HG02840 (cell line): ENCODE measurements around the gene OR10G7.

Experiments
- ATAC-seq: cut with Tn5 transposase; IDR thresholded peaks from one replicate; pipeline ENCODE4 v1.9.1; 2021; ENCODE audit warnings: mild to moderate bottlenecking, moderate library complexity, moderate number of reproducible peaks; ENCODE audit not compliant: unreplicated experiment, low FRiP score

OR10G7 gene, protein sequence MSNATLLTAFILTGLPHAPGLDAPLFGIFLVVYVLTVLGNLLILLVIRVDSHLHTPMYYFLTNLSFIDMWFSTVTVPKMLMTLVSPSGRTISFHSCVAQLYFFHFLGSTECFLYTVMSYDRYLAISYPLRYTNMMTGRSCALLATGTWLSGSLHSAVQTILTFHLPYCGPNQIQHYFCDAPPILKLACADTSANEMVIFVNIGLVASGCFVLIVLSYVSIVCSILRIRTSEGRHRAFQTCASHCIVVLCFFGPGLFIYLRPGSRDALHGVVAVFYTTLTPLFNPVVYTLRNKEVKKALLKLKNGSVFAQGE

DNA sequence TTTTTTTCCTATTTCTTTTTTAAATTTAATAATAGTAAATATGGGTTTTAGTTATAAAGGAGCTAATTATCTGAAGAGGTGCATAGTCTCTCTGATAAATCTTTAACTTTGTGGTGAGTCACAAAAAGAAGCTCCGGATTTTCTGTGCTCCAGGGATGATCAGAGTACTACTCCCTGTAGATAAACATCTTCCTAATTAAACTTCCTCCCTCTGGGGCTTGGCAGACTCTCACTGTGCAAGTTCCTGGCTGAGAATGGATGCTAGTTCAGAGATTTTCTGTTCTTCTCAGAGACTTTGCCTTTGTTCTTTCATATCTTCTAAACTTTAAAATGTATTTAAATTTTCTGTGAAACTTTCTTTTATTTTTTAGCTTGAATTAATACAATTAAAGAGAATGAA is at the start of gene OR10G7:
OR10G7 (minus strand) TSS at position 72 of the 400 bp plus-strand sequence. CDS start 2,324 bp downstream, outside the sequence.
- ATAC-seq = no peak

DNA sequence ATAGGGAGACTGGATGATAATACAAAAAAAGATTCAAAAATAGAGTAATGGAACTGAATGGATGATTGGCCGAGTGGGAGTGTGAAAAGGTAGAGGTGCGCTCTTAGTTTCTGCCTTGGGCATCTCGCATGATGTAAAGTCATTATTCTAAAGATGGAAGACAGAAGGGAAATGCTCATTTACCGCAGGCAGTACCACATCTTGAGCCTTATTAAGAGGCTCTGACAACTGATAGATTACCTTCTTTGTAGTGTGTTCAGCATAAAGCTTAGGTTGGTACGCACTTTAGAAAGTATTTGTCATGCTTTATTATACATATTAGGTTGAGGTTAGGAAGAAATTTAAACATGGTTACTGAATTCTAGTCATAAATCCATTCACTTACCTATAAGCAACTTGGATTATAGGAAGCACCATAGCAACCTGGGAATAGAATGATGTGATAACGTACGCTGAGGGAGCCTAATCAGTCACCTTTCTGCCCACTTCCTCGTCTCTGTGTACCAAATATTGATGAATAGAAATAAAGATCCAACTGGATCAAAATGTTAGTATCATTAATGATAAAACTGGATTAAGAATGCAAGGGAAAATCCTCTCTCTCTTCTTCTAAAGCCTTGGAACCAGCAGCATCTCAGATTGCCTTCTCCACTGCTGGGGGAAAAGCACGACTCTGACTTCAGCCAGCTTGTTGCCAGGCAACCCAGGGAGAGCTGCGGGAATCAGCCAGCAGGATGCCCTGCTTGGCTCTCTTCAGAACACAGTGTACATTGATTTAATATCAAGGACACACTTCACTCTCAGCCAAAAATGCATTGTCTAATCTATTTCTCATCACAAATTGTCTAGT is 45.1 kb upstream of the OR10G7 start:
- no peak for ATAC-seq

DNA sequence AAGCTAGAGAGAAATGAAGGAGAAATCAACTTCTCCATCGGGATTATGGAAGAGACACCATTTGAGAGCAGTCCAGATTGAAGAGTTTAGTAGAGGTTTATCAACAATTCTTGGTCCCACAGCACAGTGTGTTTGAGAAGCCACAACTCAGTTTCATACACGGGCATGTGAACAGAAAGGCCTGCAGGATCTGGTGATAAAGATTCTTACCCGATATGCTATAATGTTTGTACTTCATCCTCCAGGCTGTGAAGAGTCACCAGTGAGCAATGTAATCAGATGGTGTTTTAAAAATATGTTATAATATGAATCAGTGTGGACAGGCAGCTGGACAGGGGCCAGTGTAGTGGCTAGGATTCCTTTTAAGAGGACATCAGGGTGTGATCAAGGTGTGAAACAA is 44.5 kb upstream of the OR10G7 start:
- no peak for ATAC-seq

DNA sequence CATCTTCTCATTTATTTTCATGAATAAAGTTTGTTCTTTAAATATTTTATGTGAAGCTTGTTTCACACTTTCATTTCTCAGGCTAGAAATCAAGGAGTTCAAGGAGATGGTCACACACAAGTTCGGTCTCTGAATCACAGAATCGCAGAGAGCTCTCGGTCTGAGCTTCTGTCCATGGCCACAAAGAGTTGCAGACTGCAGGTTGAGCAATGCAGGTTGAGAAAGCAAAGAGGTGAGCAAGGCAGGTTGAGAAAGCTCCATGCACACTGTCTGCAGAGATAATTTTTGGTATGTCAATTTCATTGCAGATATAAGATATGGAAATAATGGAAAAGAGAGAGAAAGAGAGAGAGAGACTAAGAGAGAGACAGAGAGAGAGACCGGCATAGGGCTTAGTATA is 41.2 kb upstream of the OR10G7 start:
- ATAC-seq = no peak

DNA sequence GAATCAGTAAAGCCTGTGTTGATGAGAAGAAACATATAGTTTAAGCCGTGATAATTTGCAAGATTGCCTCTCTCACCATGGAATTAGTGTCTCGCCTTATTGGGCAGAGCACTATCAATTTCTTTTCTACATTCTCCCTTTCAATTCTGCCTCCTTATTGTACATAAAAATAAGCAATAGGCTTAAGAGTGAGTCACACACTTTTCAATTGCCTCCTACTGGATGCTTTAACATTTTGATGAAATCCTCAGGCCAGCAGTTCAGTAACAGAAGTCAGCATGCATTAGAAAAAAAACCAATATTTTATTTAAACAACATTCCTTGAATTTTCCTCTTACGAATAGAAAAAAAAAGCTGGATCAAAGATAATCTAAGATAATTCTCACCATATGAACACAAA is 40.4 kb upstream of the OR10G7 start:
- ATAC-seq = no peak

DNA sequence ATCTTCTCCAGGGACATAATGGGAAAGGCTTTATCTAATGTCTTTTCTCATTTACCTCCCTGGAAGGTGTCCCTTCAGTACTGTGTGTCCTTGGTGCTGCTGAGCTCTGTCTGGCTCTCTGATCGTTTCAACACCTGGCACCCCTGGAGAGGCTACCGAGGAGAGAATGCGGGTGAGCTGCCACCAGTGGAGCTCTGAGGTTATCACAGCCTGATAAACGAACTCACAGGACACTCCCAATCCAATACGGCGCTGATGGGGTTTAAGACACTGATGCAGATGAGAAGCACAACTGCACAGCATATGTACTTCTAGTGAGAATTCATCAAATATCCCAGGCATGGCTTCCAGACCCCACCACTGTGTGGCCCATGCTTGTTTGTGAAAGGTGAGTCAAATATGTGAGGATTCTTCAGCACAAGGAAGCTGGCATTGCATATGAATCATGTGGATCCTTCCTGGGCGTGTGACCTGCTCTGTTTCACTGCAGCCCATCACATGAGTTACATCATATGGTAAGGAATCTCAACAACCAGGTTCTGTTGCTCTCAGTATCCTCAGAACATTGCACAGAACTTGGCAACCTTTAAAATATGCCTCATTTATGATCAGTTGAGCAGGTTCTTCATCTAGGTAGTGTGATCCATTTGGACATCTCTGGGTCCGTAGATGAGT is 39.3 kb upstream of the OR10G7 start:
- ATAC-seq = no peak

DNA sequence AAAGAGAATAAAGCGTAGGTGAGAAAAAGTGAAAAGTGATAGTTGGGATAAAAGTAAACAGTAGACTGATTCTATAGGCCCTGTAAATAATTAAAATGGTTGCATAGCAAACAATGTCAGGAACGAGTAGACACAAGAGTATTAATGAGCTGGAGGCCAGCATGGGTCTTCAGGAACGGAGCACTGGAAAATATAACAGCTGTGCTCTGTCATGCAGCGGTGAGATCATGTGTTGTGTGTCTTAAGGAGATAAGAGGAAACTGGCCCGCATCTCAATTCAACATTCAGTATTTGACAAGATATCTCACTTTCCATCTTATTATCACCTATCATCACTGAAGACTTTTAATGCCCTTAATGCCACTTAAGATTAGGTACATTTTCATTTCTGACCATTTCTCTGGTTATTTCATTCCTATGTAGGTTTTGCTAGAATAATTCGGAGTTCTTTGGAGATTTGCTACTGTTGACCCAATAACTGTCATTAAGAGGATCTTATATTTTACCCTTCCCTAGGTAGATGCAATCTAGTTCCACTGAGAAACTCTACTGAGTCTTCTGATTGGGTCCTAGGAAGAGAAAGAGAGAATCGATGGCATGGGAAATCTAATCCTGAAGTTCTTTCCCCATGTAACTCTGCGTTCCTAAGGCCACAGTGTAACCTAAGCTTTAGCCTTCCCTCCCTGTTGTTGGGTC is 38.7 kb upstream of the OR10G7 start:
- ATAC-seq = no peak

DNA sequence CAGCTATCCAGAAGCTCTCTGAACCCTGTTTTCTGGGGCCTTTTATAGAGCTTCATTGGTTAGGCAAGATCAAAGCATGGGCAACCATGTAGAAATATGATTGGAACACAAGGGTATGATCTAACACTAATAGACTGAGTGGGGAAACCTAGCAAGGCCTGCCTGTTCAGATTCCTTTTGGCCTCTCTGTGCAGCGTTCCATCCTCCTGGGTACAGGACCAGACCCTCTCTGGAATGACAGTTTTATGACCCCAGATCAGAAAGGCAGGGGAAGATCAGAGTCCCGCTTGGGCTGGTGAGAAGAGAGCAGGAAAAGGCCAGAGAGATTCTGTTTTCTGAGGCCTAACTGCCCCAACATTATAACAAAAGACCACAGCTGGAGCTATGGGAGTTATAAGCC is 37.5 kb upstream of the OR10G7 start:
- ATAC-seq = no peak

DNA sequence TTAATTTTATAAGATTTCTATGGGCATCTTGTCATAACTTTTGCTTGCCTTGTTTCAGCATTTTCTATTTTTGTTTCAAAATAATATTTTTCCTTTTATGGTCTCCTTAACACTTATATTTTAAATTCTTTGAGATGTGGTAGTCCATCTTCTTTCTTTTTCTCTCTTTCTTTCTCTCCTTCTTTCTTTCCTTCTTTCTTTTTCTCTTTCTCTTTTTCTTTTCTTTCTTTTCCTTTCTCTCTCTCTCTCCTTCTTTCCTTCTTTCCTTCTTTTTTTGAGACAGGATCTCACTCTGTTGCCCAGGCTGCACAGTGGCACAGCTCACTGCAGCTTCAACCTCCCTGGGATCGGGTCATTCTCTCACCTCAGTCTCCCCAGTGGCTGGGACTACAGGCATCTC is 36.1 kb upstream of the OR10G7 start:
- no peak for ATAC-seq

DNA sequence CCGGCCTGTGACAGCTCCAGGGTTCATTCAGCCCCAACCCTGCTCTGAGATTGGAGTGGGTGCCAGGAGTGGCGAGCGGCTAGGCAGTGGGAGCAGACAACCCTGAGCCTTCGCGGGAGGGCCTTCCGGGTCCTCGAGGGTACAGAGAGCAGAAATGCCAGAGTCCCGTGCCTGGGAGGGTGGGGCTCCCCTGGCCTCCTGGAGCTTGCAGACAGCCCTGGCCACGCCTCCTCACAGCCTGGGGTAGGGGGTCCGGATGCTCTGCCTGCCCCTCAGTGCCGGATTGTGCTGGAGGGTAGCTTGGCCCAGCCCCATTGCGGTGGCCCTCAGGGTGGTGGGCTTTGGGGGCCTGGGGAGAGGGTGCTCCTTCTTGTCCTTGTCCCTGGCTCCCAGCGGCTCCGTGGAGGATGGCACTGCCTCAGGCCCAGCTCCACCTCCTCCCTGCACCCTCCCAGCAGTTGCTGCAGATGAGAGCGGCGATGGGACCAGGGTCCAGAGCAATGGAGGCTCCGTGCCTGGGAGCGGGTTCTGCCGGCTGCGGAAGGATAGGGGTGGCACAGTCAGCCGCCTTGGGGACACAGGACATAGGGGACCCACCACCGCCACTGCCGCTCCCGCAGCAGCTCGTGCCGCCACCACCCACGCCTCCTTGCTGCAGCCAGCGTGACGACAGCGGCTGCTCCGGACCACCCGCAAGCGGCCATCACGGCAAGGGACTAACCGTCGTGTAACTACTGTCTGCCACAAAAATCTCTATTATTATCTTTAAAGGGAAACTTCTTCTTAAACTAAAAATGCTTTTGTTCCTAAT is 34.9 kb upstream of the OR10G7 start:
- ATAC-seq = no peak

DNA sequence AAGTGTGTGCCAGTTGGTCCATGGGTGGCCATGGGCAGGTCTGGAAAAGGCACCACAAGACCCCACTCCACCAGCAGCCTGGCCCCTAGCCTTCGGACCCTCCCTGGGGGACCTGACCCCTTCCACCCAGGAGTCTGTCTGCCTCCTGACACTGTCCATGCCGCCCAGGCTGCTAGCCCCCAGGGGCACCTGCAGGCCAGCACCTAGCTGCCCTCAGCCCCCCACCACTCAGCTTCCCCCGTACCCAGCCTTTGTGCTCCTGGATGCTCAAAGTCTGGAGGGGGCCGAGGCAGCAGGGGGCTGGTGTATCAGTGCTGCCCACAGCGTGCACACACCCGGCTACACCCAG is 34.3 kb upstream of the OR10G7 start:
- ATAC-seq = no peak

DNA sequence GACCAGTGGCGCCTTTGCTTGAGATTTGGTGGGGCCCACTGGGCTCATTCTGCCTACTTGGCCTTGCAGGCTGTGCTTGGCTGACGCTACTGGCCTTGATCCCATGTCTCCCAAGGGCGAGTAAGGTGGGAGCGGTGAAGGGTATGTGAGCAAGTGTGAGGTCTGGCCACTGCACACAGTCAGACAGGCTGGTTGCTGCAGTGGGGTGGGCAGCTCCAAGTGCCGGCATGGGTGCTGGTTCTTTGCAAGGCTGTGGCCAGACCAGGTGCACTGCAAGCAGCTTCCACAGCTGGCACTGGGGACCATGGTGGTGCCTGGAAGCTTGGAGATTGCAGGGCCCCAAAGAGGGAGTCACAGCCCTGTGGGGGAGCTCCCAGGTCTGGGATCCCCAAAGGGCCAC is 33.4 kb upstream of the OR10G7 start:
- ATAC-seq = no peak

DNA sequence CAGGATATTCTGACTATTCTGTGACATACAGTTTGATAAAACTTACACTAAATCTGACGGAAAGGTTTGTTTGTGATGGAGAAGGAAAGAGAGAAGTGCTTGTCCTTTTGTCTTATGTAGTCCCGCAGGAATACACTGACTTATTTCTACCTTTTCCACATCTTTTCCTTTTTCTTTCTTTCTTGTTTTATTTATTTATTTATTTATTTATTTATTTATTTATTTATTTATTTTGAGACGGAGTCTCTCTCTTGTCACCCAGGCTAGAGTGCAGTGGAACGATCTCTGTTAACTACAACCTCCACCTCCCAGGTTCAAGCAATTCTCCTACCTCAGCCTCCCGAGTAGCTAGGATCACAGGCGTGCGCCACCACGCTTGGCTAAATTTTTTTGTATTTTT is 31.0 kb upstream of the OR10G7 start:
- no peak for ATAC-seq

DNA sequence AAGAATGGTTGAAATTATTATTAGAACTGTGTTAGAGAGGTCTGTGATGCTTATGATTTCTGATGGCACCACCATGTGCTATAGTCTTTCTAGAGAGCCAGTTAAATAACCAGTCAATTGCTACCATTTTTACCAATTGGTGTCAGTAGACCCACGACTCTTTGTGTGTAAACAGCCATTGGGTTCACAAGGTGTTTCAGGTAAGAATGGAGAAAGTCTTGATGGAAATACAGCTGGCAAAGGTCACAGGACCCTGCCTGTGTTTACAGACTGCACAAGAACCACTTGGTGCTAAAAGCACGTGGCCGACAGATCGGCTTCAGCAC is 30.5 kb upstream of the OR10G7 start:
- ATAC-seq = no peak

DNA sequence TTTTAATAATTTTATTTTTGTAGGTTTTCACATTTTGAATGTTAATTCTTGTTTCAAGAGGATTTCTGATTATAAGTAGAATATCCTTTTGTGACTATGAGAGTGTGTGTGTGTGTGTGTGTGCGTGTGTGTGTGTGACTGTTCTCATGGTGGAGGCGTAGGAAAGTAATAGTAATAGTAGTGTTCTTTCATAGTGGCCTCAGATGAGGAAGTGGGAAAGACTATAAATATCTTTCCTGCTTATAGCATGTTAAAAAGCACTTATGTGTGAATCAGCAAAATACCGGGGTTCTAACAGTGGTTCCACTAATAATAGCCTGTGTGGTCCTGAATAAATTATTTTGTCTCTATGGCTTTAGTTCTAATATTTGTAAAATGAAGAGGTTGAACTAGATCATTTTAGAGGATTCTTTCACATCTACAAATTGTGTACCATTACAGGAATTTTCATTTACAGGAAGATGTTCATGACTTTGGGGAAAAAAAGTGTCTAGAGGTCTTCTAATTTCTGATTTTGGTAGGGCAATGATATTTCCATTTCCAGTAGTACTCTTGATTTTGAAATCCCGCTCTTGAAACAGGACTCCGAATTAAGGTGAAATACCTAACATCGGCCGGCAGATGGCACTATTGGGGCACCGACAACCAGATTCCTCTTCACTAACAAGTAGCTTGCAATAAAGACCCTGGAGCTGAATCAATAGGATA is 29.9 kb upstream of the OR10G7 start:
- ATAC-seq = peak; percentile 78

DNA sequence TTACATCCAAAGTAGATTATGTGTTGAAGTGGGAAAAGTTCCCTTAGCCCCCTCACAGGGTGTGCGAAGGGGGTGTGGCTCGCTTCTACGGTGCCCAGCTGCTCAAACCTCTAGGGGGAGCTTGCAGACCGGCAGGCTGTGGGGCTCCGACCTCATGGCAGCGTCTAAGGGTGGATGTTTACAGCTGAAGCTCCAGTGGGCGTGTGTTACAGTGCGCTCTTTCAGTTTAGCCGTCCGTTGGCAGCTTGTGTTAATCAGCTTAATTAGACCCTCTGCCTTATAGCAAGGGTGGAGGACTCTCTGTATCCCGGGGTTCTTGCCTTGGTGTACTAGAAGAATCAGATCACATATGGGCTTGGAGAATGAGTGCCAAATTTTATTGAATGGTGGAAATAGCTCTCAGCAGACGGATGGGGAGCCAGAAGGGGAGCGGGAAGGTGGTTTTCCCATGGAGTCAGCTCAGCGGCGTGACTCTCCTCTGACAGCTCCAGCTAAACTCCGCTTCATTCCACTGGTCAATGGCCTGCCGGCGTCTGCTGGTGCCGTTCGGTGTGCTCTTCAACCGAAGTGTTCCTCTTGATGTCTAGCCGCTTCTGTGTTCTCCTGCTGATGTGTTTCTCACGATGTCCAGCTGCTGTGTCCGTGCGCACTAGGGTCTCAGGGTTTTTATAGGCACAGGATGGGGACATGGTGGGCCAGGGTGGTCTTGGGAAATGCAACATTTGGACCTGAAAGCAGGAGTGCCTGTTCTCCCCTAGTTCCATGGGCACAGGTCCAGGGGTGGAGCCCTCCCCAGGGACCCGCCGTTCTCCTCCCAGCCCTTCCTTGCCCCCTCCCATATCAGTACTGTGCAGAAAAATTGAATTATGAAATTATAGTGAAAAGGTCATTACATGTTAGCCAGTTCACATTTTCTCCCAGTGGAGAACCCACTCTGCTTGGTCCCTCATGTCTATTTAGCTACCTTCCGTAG is 28.6 kb upstream of the OR10G7 start:
- peak; percentile 66 for ATAC-seq

DNA sequence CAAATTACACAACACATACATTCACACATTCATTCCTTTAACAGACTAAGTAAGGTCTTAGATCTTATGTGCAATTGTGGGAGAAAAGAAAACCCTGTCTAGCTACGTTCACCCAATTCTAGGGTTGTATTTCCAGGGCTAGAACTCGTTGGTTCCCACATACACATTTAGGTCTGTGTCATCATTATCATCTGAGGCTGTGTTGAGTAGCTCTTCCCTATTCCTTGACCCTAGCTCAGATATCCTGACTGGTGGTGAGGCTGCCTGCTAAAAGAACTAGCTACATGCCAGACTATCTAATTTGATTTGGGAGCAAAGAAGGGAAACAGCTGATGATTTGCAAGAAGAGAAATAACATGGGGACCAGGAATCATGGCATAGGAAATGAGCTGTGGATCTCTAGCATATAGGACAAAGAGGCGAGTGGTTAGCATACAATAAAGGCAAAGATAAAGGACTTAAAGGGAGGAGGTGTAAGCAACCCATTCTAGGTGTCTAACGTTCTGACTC is 27.5 kb upstream of the OR10G7 start:
- no peak for ATAC-seq

DNA sequence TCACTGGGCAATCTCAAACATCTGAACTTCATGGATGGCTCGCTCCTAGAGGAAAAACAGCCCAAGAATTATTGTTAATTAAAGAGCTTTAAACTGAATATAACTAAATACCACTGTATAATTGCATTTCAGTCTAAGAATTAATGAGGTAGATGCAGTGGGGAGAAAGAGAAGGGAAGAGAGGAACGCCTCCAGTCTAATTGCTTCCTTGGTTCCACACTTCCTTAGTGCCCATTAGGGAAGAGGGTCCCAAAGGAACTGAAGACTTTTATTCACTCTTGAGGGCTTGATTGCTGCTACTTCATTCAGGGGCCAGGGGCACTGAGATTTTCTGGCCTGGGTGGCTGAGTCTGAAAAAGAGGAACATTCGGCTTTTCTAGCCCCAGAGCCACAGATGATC is 11.8 kb upstream of the OR10G7 start:
- ATAC-seq = no peak
